Right atrium auricular region (tissue), 2 donors: Measurements from ENCODE around the gene HSPA1B. TPM values are rescaled to one million over a fixed set of nuclear protein-coding genes. Genes with fewer than 3 reads are reported as not detected.

ENCODE experiments used
- total RNA-seq, 2 donors: library from RNA; depleted of rRNA; stranded (reverse); fragments of >200 nt; gene quantifications; one replicate each; pipeline ENCODE4 v1.1.0, GENCODE V29; 2016

HSPA1B gene
- total RNA-seq, 2 donors from 2014 or later, result 131 to 232 TPM

Other genes starting within 250 kb of the HSPA1B start
- not detected for gene LTB, start 245.3 kb upstream of the HSPA1B start, total RNA-seq
- 1 to 10 TPM; 2.8 to 8.5 TPM for gene LST1, start 241.5 kb upstream of the HSPA1B start, total RNA-seq
- not detected for gene NCR3, start 234.7 kb upstream of the HSPA1B start, total RNA-seq
- 10 to 100 TPM in 1 of 2 donors, 1 to 10 TPM in 1; 8.3 to 27.3 TPM for gene AIF1, start 212.5 kb upstream of the HSPA1B start, total RNA-seq
- 10 to 100 TPM; 61.0 to 96.7 TPM for gene PRRC2A, start 207.0 kb upstream of the HSPA1B start, total RNA-seq
- gene BAG6, start 175.1 kb upstream of the HSPA1B start, total RNA-seq, result 100 to 1,000 TPM; 209 to 306 TPM
- gene APOM, start 171.8 kb upstream of the HSPA1B start, total RNA-seq, result 1 to 10 TPM; 1.0 to 1.2 TPM
- 10 to 100 TPM; 17.8 to 19.2 TPM for gene C6orf47, start 167.0 kb upstream of the HSPA1B start, total RNA-seq
- gene GPANK1, start 162.7 kb upstream of the HSPA1B start, total RNA-seq, result 10 to 100 TPM; 14.7 to 20.0 TPM
- gene CSNK2B, start 161.7 kb upstream of the HSPA1B start, total RNA-seq, result 100 to 1,000 TPM; 242 to 243 TPM
- gene LY6G5B, start 157.8 kb upstream of the HSPA1B start, total RNA-seq, result 1 to 10 TPM in 1 of 2 donors, under 1 TPM in 1; 0.67 to 1.8 TPM
- gene LY6G5C, start 146.7 kb upstream of the HSPA1B start, total RNA-seq, result 1 to 10 TPM; 1.2 to 4.9 TPM
- 10 to 100 TPM; 22.7 to 29.4 TPM for gene ABHD16A, start 124.4 kb upstream of the HSPA1B start, total RNA-seq
- gene LY6G6F, start 120.9 kb upstream of the HSPA1B start, total RNA-seq, result not detected
- not detected for gene LY6G6D, start 112.4 kb upstream of the HSPA1B start, total RNA-seq
- gene LY6G6C, start 106.0 kb upstream of the HSPA1B start, total RNA-seq, result 1 to 10 TPM in 1 of 2 donors, not detected in 1; 1.3 TPM
- under 1 TPM in 1 of 2 donors, not detected in 1; 0.55 TPM for gene MPIG6B, start 104.4 kb upstream of the HSPA1B start, total RNA-seq
- 10 to 100 TPM; 53.5 to 93.3 TPM for gene DDAH2, start 98.4 kb upstream of the HSPA1B start, total RNA-seq
- gene CLIC1, start 91.2 kb upstream of the HSPA1B start, total RNA-seq, result 100 to 1,000 TPM in 1 of 2 donors, 10 to 100 TPM in 1; 90.9 to 194 TPM
- gene MSH5, start 87.7 kb upstream of the HSPA1B start, total RNA-seq, result under 1 TPM; 0.37 to 0.98 TPM
- not detected for gene SAPCD1, start 65.1 kb upstream of the HSPA1B start, total RNA-seq
- 1 to 10 TPM; 4.1 to 7.5 TPM for gene VWA7, start 50.4 kb upstream of the HSPA1B start, total RNA-seq
- gene VARS1, start 32.0 kb upstream of the HSPA1B start, total RNA-seq, result 10 to 100 TPM; 15.3 to 24.6 TPM
- gene LSM2, start 20.8 kb upstream of the HSPA1B start, total RNA-seq, result 10 to 100 TPM; 28.8 to 32.0 TPM
- gene HSPA1L, start 12.5 kb upstream of the HSPA1B start, total RNA-seq, result 1 to 10 TPM; 1.1 to 1.6 TPM
- 100 to 1,000 TPM; 315 to 334 TPM for gene HSPA1A, start 12.2 kb upstream of the HSPA1B start, total RNA-seq
- 10 to 100 TPM; 28.0 to 37.7 TPM for gene NEU1, start 35.1 kb downstream of the HSPA1B start, total RNA-seq
- not detected for gene SLC44A4, start 51.3 kb downstream of the HSPA1B start, total RNA-seq
- 10 to 100 TPM; 10.5 to 19.1 TPM for gene EHMT2, start 70.0 kb downstream of the HSPA1B start, total RNA-seq
- gene ZBTB12, start 74.3 kb downstream of the HSPA1B start, total RNA-seq, result under 1 TPM; 0.47 to 0.52 TPM
- gene C2, start 100.0 kb downstream of the HSPA1B start, total RNA-seq, result 10 to 100 TPM in 1 of 2 donors, 1 to 10 TPM in 1; 3.5 to 19.9 TPM
- gene CFB, start 118.4 kb downstream of the HSPA1B start, total RNA-seq, result 100 to 1,000 TPM in 1 of 2 donors, 10 to 100 TPM in 1; 65.5 to 126 TPM
- 10 to 100 TPM; 40.0 to 81.7 TPM for gene NELFE, start 131.2 kb downstream of the HSPA1B start, total RNA-seq
- 10 to 100 TPM; 18.7 to 31.6 TPM for gene SKIC2, start 131.4 kb downstream of the HSPA1B start, total RNA-seq
- 10 to 100 TPM; 12.1 to 14.1 TPM for gene DXO, start 144.4 kb downstream of the HSPA1B start, total RNA-seq
- 100 to 1,000 TPM; 152 to 175 TPM for gene C4A, start 154.3 kb downstream of the HSPA1B start, total RNA-seq
- 100 to 1,000 TPM; 150 to 241 TPM for gene C4B, start 187.1 kb downstream of the HSPA1B start, total RNA-seq
- 1 to 10 TPM in 1 of 2 donors, under 1 TPM in 1; 0.19 to 1.2 TPM for gene CYP21A2, start 210.7 kb downstream of the HSPA1B start, total RNA-seq